Measurements from ENCODE around the gene VIL1. TPM values are rescaled to one million over a fixed set of nuclear protein-coding genes. Genes with fewer than 3 reads are reported as not detected.

The VIL1 gene
- total and polyA plus RNA-seq, 2 of the 4 experiments (the other 2 are of a cell fraction) = not detected

GRCh38 chr2:218400930-218401881 lies 17.7 kb upstream of the VIL1 start:
- Histone ChIP-seq H4K5ac (ENCODE audit: low read depth, low read length) (no peak overlapping the region), H3K18ac (ENCODE audit: low read depth, low read length) (no peak overlapping the region; the same call in 1 of the 2 replicates), H3K14ac (replicated peaks; ENCODE audit: low read depth, low read length) (0 out of 2 replicates have a peak overlapping the region, but pooled peaks have one; percentile 60), H2AK9ac (replicated peaks; ENCODE audit: low read depth, low read length, poor library complexity) (peak overlapping the region; percentile 99), H4K20me1 (ENCODE audit: insufficient read depth, low read length) (peaks cover 13% of the 10 kb centered on the region; the same call in 1 of the 2 replicates), H2BK15ac (ENCODE audit: low read depth, low read length) (no peak overlapping the region), H2BK20ac (ENCODE audit: low read depth, low read length) (no peak overlapping the region), H3K79me1 (ENCODE audit: low read depth in 1 of 2, low read length in 2 of 2) (peaks cover 6 to 41% of the 10 kb centered on the region in 2 experiments; a peak in 3 of 4 replicates), H2BK5ac (ENCODE audit: low read depth, low read length, poor library complexity, severe bottlenecking) (peak overlapping the region; percentile 84), H2BK120ac (ENCODE audit: low read depth, low read length) (no peak overlapping the region), H3K9me1 (ENCODE audit: insufficient read depth, low read length) (no peaks in the 10 kb centered on the region), H3K23ac (ENCODE audit: low read depth, low read length) (peak overlapping the region; percentile 52; the same call in 1 of the 2 replicates), H2AK5ac (ENCODE audit: low read depth, low read length) (peak overlapping the region; percentile 92; the same call in 1 of the 2 replicates), H4K8ac (ENCODE audit: low read depth in 2 of 2, low read length in 2 of 2) (peak overlapping the region in 1 of 2 experiments; percentile 76; a peak in 1 of 4 replicates), H3K27me3 (ENCODE audit: control insufficient read depth, insufficient read depth, low read length) (no peaks in the 10 kb centered on the region), H3K4me1 (ENCODE audit: control insufficient read depth, insufficient read depth, low read length) (peaks cover 31% of the 10 kb centered on the region), H3K36me3 (ENCODE audit: control insufficient read depth, insufficient read depth, low read length) (peaks cover 26% of the 10 kb centered on the region), H3K27ac (ENCODE audit: insufficient read depth, low read length) (peak overlapping the region; percentile 75), H3K56ac (ENCODE audit: extremely low read depth, insufficient read depth, low read length) (no peak overlapping the region), H3K4me2 (ENCODE audit: low read depth, low read length) (peak overlapping the region; percentile 91), H2AFZ (replicated peaks; ENCODE audit: low read length, poor library complexity) (peak overlapping the region; percentile 88), H3K4me3 (ENCODE audit: insufficient read depth, low read depth, low read length) (peak overlapping the region; percentile 96), H3K9ac (ENCODE audit: low read depth, low read length) (peak overlapping the region; percentile 73), H3K9me3 (ENCODE audit: control insufficient read depth, insufficient read depth, low read length) (no peaks in the 10 kb centered on the region), H3K4ac (ENCODE audit: low read depth, low read length) (peak overlapping the region; percentile 60), H4K91ac (ENCODE audit: insufficient read depth, low read depth, low read length) (peak overlapping the region; percentile 87)
- CTCF ChIA-PET = no interaction called here
- intact Hi-C loops (cut with micrococcal nuclease) (no loop called here), dilution Hi-C loops (cut with HindIII; ENCODE audit: low sequenced_read_pairs, unreplicated experiment) (no loop called here), in situ Hi-C loops (cut with MboI; ENCODE audit: low sequenced_read_pairs) (loop anchor here (10.0 kb wide), 1 partner anchor 254 kb away; the partner anchor contains the start of genes BCS1L and ZNF142)
- POLR2A ChIA-PET (ENCODE audit: unreplicated experiment) = interaction anchor here (0.6 kb wide), 1 partner anchor 78 kb away, joined by 3 read pairs; no protein-coding TSS in a partner anchor
- ATAC-seq (ENCODE audit: low read depth) (no peak), DNase-seq (no peak)
- no TSS peak for BruUV-seq (replicated peaks)
- WGBS, 2 experiments (ENCODE audit: extremely low coverage in 2 of 2, insufficient read length in 1 of 2) = 34% methylated on average over 5 of the region's 24 CpGs; no CpG with 5 or more reads in 1 of the 2 experiments
- TF ChIP-seq MAFK (IDR thresholded peaks at IDR 0.05; ENCODE audit: low read depth, low read length) = no peak
- TF ChIP-seq ELK1 (IDR thresholded peaks at IDR 0.05; ENCODE audit: borderline replicate concordance, low read depth, low read length) = no peak
- no peak for TF ChIP-seq MAZ (IDR thresholded peaks at IDR 0.05; ENCODE audit: borderline replicate concordance, low read depth, low read length)
- TF ChIP-seq POLR2A (IDR thresholded peaks at IDR 0.05; ENCODE audit: low read depth, low read length) = no peak
- no peak for TF ChIP-seq MXI1 (IDR thresholded peaks at IDR 0.05; ENCODE audit: borderline replicate concordance, low read depth, low read length)
- TF ChIP-seq NFE2L2 (IDR thresholded peaks at IDR 0.05; ENCODE audit: low read depth, low read length) = no peak
- no peak for TF ChIP-seq BHLHE40 (IDR thresholded peaks at IDR 0.05; ENCODE audit: low read depth, low read length)
- TF ChIP-seq USF2 (IDR thresholded peaks at IDR 0.05; ENCODE audit: low read depth, low read length) = no peak
- no peak for TF ChIP-seq CHD1 (IDR thresholded peaks at IDR 0.05; ENCODE audit: low read depth, low read length)
- no peak for TF ChIP-seq CEBPB (IDR thresholded peaks at IDR 0.05; ENCODE audit: low read depth, low read length)
- TF ChIP-seq FOS (IDR thresholded peaks at IDR 0.05; ENCODE audit: low read depth, low read length) = no peak
- TF ChIP-seq SMC3 (IDR thresholded peaks at IDR 0.05; ENCODE audit: low read depth, low read length) = no peak
- TF ChIP-seq CTCF (conservative IDR thresholded peaks at IDR 0.05; ENCODE audit: low read depth, low read length) = no peak
